GM23338 (cell line): ENCODE data around the gene CCDC186. TPM values are rescaled to one million over a fixed set of nuclear protein-coding genes. Genes with fewer than 3 reads are reported as not detected.

ENCODE experiments used
- microRNA counts: library from miRNA; unstranded; fragments of <30 nt; microRNA quantifications from one replicate; lab custom pipeline; 2017
- polyA plus RNA-seq: library from polyadenylated mRNA; unstranded; fragments of >200 nt; fragmentation: Nextera tagmentation; extraction: Ambion mirVana; gene quantifications from 2 replicates; pipeline ENCODE4 v1.2.1, GENCODE V29; 2016
- small RNA-seq: library from RNA; depleted of rRNA; stranded (forward); fragments of <200 nt; gene quantifications from one replicate; pipeline ENCODE3, GENCODE V24; 2014; ENCODE audit warnings: low replicate concordance
- total RNA-seq: library from RNA; depleted of rRNA; stranded (reverse); fragments of >200 nt; shearing (Covaris generic); gene quantifications from 2 replicates; pipeline ENCODE4 v1.2.3, GENCODE V29; 2014; rRNA removed

CCDC186 gene
- total and polyA plus RNA-seq, 2 experiments from 2014 or later = 24.2 to 50.7 TPM

MicroRNAs within 50 kb of the gene (microRNA counts, 767-probe panel; counts per million panel counts)
- not detected for microRNA hsa-miR-2110 (lab: Ali Mortazavi, UCI)

Small RNA genes within 50 kb of the gene (small RNA-seq; reads per million reads assigned to genes)
- not detected for gene RF02277
- not detected for gene RNU6-709P

Other genes with a start within 250 kb of the CCDC186 start
- gene ADRB1, start 130.3 kb downstream of the CCDC186 start, total RNA-seq = 0.24 and 0.39 TPM in 2 replicates
- gene ADRB1, start 130.3 kb downstream of the CCDC186 start, polyA plus RNA-seq = 0.14 and 0.23 TPM in 2 replicates
- 1.5 and 1.7 TPM in 2 replicates for gene TDRD1, start 5.2 kb upstream of the CCDC186 start, total RNA-seq
- 0.52 and 0.64 TPM in 2 replicates for gene TDRD1, start 5.2 kb upstream of the CCDC186 start, polyA plus RNA-seq
- gene VWA2, start 65.1 kb upstream of the CCDC186 start, total RNA-seq = 2.0 and 3.7 TPM in 2 replicates
- gene VWA2, start 65.1 kb upstream of the CCDC186 start, polyA plus RNA-seq = 0.35 and 0.48 TPM in 2 replicates
- 6.5 and 7.3 TPM in 2 replicates for gene AFAP1L2, start 230.3 kb upstream of the CCDC186 start, total RNA-seq
- gene AFAP1L2, start 230.3 kb upstream of the CCDC186 start, polyA plus RNA-seq = 2.3 TPM in 2 replicates